Stimulated activated CD8-positive, alpha-beta memory T cell treated with anti-CD3 and anti-CD28 coated beads, Interleukin-7, amount 100 ng/mL, for 24 hours (primary cell): ENCODE data around the gene DHX58.
A peak's percentile ranks its signal among the peaks of the same experiment; 100 is the strongest.
"Not testable (repeated sequence)": the region's sequence is repeated elsewhere in the genome, so short reads cannot be mapped to it uniquely, and the experiment has no call there.

ENCODE experiments used
- DNase-seq: peaks from one replicate; pipeline ENCODE4 v3.0.0-alpha.2; 2020; ENCODE audit warnings: low read depth

DHX58 gene

DNA sequence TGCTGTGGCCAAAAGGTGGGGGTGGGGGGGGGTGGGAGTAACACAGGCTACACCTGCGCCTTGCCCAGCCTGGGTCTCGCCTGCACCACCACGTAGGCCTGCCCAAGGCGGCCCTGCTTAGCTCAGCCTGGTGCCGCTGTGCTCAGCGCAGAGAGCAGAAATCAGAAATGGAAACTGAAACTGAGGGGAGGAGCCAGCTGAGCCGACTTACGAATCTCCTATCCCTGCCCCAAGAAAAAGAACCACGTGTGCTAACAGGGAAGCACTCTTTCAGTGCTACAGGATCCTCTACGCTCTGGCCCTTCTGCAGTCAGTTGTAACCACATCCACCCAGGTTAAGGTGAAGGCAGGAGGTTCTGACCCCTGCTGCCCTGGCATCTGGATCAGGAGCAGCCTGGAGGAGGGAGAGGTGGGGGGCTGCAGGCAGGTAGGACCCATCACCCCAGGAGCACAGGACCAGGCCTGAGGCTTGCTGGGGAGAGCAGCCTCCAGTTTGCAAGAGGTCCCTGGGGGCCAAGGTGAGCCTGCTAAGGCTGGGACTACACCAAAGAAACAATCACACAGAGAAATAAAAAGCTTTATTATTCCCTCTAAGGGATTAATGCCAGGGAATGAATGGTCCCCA is at the start of gene DHX58:
Gene DHX58, minus strand, starts transcription at position 163 of the 625 bp plus-strand sequence. CDS start 822 bp downstream, outside the sequence.
- peak; percentile 40 for DNase-seq

DNA sequence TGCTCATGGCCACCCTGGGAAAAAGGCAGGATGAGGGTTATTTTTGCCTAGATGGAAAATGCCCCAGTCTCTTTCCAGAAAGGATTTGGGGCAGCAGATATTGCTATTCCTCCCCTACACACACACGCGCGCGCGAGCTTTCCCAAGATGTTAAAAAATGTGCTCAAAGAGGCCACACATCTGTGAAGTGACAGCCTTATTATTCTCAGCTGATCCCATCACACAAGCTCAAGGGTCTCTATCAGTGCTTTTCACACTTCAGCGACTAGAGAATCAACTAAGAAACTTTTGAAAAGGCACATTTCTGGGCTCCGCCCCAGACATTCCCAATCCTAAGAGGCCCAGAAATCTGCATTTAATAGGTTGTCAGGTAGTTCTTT is 48.0 kb upstream of the DHX58 start:
- no peak for DNase-seq

DNA sequence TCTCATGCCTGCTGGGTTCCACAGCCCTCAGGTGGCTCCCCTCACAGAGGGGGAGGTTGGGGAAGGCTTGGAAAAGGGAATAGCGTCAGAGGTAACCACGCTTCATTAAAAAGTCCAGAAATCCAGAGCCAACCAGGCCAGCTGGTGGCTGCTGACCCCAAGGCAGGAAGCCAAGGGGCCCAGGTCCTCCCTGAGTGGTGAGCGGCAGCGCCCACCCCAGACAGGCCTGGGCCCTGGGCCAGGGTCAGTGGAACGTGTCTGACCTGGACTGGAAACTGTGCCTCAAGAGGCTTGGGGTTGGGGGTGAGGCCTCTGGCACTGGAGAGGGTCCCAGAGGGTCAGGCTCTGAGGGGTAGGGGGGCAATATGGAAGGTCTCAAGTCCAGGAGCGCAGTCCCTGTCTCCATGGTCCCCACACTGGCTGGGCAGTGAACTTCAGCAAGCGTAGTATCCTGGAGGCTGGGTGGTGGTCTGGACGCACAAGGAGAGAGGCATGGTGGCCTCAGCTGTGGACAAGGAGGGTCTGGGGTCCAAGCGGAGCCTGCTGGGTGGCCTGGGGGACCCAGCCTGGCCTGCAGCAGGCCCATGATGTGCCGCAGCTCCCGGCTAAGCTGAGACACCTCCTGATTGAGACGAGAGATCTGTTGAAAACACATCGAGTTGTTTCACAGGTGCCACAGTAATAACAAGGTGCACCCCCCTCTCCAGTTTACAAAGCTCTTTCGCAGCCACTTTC is 47.4 kb upstream of the DHX58 start:
- DNase-seq: no peak

DNA sequence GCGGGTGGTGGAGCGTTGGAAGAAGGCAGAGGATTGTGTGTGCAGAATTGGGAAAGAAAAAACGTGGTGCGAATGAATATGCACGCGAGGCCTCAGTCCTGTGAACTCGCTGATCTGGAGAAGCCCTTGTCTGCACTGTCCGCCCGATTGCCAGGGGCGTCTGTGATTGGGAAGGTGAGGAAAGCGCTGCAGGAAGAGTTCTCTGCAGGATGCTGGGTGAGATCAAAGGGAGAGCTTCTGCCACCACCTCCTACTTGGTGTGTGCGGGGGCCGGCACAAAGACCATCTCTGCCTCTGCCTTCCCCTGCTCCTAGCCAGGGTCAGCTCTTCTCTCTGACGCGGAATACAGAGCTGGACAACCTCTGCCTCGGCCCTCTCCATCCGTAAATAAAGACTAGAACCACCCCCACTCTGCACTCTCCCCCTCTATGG is 43.1 kb upstream of the DHX58 start:
- no peak for DNase-seq

DNA sequence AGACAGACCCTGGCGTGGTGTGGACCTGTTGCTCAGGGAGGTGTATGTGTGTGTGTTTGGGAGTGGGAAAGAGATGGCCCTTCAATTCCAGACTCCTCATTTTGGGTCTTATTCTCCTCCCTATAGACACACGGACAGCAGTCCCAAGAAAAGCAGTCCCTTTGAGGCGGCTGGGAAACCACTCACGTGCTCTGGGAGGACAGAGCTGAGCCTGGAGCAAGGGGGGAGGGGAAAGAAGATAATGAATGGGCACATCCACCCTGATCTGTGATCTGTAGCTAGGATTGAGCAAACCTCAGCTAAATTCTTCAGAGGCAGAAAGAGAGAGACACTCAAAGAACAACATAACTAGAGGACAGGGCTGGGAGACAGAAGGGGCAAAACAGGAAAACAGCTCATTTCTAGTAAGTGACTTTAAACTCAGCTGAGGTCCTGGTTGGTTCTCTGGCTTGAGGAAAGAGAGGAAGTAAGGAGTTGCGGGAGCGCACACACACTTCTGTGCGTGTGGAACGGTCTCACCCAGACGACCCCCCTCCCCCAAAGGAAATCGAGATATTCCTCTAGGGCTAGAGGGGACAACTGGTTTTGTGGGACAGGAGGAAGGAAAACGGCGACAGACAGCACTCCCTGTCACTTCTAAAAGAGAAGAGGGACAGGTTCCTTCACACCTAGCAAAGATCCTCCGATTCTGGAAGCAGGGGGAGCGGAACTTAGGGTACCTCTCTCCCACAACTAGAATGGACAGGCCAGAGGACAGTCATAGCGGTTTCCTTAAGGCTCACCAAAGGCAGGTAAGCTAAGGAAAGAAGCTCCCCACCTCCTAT is 41.6 kb upstream of the DHX58 start:
- DNase-seq: no peak

DNA sequence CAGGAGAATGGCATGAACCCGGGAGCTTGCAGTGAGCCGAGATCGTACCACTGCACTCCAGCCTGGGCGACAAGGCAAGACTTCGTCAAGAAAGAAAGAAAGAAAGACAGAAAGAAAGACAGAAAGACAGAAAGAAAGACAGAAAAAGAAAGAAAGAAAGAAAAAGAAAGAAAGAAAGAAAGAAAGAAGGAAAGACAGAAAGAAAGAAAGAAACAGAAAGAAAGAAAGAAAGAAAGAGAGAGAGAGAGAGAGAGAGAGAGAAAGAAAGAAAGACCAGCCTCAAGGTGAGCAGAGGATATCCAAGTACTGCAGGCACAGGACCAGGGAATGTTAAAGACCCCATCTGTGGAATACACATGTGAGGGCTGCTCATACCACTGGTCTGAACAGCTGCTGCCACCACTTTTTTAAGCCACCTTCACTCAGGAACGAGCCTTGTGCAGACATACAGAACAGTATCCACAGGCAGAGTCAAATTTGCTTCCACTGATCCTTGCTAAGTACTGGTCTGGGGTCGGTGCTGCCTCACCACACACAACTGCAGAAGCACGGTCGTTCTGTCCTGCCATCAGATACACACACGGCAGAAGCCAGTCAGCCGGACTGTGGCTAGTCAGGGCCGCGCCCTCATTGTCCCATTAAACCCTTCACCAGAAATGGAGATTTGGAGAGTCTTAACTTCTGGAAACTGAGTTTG is 34.5 kb upstream of the DHX58 start:
- no peak for DNase-seq

DNA sequence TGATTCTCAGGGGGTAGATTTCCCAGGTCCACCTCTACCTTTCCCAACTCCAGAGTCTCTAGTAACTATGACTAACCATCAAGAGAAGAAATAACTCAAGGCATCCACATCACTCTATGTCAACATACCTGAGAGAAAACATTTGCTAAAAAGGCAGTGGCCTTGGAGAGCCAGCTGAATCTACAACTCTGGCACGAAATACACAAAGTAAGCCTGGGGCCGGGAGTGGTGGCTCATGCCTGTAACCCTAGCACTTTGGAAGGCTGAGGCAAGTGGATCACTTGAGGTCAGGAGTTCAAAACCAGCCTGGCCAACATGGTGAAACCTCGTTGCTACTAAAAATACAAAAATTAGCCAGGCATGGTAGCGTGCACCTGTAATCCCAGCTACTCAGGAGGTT is 30.6 kb upstream of the DHX58 start:
- DNase-seq: not testable (repeated sequence)

DNA sequence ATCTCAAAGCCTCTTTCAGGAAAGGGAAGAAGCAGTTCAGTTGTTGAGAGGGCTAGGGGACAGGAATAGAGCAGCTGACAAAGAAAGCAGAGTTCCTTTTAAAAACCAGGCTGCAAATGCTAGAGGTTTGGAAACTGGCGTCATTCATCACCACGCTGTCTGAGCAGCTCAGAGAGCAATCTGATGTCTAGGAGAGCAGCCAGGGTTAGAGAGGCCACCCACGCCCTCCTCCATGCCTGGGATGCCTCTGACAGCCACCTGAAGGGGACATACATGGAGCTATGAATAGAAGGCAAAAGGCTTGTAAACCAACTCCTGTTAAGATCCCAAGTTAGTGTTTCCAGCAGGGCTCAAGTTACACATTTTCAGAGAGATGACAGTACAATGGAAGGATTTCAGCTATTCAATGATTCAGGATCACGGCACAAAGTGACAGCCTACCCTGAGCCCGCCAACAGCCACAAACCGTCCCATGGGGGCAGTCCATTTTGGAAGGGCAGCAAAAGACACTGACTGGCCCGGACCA is 29.9 kb upstream of the DHX58 start:
- DNase-seq: no peak

DNA sequence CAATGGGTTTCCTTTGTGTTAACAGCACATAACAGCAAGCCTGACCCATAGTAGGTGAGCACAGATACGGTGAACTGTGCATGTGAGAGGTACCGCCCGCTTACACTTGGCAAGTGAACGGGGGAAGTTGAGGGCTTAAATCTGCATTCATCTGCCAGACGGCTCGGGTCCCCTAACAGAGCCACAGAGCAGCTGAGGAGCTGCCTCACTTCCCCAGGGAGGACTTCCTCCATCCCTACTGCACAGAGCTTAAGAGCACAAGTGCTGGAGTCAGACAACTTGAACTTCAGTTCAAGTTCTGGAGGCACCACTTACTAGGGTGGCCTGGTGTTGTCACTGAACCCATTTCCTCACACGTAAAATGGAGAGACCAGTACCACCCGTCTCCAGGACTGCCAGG is 28.9 kb upstream of the DHX58 start:
- no peak for DNase-seq

DNA sequence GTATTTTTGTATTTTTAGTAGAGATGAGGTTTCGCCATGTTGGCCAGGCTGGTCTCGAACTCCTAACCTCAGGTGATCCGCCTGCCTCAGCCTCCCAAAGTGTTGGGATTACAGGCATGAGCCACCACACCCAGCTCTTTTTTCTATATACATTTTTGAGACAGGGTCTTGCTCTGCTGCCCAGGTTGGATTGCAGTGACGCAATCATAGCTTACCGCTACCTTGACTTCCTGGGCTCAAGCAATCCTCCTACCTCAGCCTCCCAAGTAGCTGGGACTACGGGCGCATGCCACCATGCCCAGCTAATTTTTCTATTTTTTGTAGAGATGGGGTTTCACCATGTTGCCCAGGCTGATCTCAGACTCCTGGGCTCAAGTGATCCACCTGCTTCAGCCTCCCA is 28.2 kb upstream of the DHX58 start:
- DNase-seq: not testable (repeated sequence)

DNA sequence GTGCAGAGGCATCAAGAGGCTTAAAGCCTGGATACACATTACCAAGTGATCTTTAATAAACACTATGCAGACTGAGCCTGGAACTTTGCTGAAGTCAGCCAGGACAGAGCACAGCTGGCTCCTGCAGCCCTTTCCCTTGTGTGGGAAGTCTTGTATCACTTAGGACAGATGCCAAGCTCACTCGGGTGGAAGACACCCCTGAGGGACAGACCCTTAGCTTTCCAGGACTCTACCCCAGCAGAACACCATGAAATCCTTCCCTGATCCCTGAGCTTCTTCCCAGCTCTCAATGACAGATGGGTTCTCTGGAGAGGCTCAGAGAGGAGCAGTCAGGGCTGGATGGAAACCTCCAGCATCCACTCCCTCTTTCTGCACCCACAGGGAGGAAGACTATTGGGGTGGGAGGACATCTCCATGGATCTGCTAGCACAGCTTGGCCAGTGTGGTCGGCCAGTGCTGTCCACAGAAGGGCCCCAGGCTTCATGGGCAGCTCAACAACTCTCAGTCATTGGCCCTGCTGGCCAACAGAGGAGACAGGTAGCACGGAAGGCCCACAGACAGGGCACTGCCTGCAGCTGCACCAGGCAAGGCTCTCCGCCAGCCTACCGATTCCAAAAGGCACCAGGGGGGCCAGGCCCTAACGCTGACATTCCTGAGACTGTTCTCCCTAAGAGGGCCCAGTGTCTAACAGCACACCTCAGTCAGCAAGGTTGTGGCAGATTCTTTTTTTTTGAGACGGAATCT is 26.4 kb upstream of the DHX58 start:
- DNase-seq: no peak

DNA sequence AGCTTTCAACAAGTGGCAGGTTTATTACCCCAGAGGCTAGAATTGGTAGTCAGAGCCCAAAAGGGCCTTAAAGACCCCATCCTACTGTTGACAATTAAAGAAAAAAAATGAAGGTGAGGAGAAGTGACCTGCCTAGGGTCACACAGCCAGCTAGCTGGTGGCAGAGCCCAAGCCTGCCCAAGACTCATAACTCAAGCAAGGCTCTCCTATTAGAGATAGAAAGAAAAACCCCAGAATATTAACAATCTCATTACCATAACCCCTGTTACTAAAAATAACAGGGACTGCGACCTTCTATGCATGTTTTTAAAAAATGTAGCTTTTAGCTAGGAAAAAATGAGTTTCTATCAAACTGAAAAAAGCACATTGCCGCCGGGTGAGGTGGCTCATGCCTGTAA is 24.1 kb upstream of the DHX58 start:
- no peak for DNase-seq

DNA sequence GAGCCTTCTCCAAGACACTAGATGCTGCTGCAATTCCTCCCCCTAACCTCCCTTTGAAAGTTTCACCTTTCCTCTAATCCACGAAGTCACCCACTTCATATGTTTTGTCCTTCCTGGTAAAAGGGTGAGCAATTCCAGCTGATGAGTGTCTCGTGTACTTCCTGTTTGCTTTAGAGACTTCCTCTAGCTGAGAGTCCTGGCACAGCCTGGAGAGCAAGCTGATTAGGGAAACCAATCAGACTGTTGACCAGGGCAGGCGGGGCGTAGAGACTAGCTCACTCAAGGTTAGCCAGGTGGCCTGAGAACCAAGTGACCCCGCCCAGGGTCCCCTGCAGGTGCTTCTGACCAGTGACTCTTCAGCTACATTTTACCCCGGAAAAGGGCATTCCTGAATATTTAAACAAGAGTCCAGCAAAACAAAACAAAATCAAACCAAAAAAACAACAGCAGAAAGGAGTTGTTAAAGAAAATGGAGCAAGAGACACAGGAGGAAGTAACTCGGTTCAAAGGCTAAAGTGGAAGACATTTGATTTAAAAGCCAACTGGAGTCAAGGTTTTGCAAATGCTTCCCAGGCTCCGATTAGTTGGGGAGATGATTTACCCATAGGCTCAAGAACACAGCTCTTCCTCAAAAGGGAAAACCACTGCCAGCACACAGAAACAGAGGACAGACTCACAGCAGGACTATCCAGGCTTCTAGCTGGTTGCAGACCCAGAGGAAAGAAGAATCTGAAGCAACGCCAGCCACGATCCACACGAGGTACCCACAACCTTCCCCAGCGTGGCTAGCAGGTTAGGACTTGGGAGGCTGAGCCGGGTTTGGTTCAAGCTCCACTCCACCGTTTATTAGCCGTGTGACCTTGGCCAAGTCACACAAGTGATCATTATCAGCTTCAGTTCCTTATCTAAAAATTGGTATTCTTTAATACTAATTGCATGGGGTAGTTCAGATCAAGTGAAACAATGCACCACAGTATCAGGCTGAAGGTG is 23.4 kb upstream of the DHX58 start:
- DNase-seq: no peak

DNA sequence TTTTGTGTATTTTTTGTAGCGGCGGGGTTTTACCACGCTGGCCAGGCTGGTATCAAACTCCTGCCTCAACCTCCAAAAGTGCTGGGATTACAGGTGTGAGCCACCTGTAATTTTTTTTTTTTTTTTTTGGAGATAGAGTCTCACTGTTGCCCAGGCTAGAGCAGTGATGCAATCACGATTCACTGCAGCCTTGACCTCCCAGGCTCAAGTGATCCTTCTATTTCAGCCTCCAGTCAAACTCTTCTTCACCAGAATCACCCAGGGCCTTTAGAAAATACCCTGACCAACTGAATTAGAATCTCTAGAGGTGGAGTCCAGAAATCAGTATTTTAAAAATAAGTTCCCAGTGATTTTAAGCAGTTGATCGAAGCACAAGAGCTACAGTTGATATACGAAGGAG is 22.6 kb upstream of the DHX58 start:
- DNase-seq: no peak

DNA sequence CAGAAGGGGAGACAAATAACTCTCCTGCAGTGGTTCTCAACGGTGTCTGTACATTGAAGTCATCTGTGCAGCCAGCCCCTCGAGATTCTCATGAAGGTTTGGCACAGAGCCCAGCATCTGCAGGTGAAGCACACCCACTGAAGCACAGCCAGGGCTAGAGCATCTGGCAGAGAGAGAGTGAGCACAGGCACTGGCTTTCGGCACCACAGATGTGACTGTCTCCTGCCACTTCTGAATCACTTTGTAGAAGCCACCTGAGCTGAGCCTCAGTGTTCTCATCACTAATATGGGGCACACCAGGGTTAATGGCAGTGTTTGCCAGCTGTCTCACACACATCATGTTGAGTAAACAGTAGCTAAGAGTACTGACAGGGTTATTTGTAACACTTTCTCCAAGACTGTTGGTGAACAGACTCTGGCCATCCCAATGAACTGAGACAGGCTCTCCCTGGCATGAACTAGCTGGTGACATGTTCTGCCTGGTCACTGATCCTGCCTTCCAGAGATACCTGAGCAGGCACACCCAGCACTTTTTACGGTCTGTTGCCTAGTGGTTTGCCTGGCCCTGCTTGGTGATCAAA is 21.0 kb upstream of the DHX58 start:
- DNase-seq: no peak

DNA sequence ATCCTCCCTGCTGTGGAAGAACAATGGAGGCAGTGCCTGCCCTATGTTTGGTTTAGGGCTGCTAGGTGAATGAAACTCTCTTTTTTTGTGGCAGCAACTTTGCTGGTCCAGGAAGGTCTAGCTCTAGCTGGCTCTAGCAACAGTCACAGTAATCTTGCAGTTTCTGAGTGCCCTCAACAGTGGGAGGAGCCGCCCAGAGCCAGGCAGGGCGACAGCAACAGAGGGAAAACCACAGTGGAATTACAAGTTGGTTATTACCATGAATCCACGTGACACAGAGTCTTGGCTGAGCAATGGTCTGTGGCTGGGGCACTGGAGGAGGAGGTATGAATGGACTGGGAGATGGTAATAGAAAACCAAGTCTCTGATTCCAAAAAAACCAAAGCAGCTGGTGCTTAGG is 20.4 kb upstream of the DHX58 start:
- no peak for DNase-seq

DNA sequence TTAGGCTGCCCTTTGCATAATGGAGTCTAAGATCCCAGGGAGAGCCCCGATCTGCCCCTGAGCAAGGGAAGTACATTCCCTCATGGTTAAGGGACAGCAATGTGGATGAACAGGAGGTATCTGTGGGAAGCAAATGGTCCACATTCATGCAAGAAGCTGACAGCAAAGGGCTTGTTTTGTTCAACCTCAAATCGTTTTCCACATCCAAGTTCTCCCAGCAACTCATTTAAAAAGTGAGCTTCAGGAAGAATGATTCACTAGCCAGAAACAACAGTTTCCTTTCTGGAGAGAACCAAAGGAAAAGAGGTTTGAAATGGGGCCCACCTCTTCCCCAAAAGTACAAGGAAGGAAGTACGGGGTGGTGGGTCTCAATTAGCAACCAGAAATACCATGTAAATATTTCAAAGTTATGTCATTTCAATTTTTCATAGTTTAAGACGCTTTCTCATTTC is 19.5 kb upstream of the DHX58 start:
- DNase-seq: no peak

DNA sequence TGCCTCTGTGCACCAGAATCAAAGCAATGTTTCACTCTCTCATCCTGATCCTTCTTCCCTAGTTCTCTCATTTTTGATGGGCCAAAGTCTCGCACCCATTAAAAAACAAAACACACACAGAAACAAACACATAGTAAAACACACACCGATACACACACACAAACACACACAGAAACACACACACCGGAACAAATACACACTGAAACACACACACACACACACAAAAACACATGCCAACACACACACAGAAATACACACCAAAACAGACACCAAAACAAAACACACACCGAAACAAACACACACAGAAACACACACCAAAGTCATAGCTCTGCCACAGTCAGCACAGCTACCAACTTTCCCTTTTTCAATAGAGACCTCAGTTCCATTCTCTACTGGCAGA is 18.7 kb upstream of the DHX58 start:
- DNase-seq: no peak

DNA sequence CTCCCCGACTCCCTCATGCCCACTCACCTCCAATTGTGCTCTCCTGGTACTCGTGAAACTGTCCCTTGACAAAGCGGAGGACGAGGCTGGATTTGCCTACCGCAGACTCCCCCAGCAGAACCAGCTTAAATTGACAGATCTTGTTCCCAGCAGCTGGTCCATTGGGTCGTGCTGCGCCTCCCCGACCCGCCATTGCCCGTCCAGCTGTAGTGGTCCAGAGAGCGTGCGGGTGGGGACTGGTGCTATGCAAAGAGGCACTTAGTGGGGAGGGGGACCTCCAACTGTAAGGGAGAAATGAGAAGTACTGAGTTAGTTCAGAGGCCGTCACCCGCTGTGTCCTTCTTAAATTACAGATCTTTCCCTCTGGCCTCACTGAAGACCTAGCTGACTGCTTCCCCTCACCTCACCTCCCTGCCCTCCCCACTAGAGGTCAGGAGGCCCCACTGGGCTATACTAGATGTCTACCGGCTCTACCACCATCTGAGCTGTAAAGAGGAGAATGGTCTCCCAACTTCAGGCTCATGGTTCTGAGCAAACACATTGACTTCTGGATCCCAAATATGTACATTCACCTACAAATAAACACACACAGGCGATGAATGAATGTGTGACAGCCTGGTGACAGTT is 17.9 kb upstream of the DHX58 start:
- no peak for DNase-seq
